Stimulated activated CD8-positive, alpha-beta memory T cell treated with anti-CD3 and anti-CD28 coated beads, Interleukin-15, amount 100 ng/mL, for 1 hour (primary cell): ENCODE results near the gene POLR2F.
"Not testable (repeated sequence)": the region's sequence is repeated elsewhere in the genome, so short reads cannot be mapped to it uniquely, and the experiment has no call there.

Experiments
- DNase-seq: peaks from one replicate; pipeline ENCODE4 v3.0.0-alpha.2; 2020; ENCODE audit warnings: low read depth

POLR2F gene

GRCh38 chr22:37955825-37956397, 2.4 kb downstream of the POLR2F start:
- not testable (repeated sequence) for DNase-seq

DNA sequence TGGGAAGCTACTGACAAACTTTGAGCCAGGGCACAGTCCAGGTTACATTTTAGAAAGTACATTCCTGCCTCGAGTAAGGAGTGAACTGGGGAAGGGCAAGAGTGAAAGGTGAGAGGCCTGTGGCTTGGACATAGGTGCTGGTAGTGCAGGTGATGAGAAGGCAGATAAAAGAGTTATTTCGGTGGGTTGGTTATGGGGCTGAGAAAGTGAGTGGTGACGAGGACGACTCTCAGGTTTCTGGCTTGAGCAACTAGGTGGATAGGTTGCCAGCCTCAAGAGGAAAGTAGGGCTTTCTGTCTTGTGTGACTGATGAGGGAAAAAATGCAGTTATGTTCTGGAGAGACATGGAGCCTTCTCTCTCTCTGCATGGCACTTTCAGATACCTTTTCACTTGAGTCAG, 3.7 kb downstream of the POLR2F start:
- DNase-seq: no peak

DNA sequence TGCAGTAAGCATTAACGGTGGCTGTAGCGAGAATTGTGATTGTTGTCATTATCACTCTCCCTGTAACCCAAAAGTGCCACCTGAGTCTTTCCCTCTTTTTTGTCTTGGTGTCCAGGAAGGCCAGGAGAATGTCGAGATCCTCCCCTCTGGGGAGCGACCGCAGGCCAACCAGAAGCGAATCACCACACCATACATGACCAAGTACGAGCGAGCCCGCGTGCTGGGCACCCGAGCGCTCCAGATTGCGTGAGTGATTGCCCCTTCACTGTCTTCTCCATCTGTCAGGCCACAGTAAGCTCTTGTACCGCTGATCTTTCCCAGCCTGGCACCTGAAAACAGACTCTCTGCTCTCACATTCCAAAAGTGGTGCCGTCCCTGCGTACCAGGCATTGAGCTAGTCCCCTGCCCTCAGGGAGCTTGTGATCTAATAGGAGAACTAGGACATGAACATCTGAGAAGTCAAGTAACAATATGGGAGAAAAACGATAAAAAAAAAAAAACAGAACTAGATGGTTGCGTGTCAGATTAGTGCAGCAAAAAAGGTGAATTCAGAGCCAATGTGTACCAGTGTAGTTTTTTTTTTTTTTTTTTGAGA, 5.8 kb downstream of the POLR2F start:
- DNase-seq: no peak

GRCh38 chr22:37961062-37961461, 7.6 kb downstream of the POLR2F start:
- DNase-seq: no peak

GRCh38 chr22:37965940-37966664, 12.6 kb downstream of the POLR2F start:
- DNase-seq: no peak

GRCh38 chr22:37967147-37967546, 13.6 kb downstream of the POLR2F start:
- no peak for DNase-seq

DNA sequence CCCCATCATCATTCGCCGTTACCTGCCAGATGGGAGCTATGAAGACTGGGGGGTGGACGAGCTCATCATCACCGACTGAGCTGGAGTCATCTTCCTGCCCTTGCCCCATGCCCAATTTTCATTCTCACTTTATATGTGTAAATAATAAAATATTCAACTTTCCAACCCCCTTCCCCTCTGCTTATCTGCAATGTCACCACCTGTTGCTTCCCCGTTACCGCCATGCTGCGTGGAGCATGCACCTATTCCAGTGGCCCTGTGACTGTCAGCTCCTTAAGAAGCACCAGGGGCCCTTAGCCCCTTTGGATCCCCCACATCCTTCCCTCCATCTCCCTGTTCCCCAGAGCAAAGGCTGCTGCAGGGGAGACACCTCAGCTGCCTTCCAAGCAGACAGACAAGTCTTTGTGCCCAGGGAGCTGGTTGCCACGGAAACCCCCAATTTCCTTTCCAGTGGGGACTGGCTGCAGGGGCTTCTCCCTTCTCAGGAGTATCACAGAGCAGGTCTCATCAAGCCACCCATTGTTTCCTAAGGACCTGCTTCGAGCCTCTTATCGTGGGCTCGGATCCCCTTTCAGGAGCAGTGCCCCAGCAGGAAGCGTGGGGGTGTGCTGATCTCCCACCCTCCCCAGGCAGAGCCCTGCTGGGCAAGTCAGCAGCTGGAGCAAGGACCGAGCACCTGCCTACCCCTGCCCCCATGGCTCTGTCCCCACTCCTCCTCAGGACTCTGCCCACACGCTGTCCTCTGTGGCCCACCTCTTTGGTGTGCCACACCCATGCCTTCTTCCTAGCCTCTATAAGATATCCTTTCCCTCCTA, 14.3 kb downstream of the POLR2F start:
- no peak for DNase-seq

DNA sequence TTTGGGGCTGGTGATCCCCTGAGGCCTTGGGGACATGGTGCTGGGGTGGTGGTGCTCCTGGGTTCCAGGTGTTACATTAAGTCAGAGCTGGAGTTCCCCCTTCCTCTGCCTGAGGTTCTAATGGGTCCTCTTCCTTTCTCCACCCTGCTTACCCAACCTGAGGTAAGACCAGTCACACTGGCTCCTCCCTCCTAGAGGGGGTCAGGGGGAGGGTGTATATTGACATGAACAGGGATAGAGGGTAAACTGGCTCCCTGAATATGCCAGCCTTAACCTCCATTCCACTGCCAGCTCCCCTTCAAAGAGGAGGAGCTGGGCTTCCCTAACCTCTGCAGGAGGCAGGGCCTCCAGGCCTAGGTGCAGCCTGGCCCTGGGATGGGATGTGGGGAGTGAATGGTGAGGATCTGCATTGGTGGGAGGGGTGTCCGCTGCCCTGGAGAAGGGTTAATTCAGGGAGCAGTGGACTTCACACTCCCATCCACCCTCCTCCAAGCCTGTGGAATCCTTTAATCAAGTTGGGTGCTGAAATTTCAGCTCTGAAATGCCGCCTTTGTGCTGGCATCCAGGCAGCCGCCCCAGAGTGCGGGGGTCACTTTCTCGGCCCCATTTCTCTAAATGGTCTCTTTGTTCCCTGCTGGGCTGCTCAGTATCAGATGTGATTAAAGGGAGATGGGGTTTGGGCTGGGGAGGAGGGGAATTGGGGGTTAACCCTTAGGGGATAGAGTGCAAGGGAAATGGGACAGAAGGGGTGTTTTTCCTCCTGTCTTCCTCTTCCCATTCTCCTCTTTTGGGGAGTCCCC, 15.2 kb downstream of the POLR2F start:
- DNase-seq: no peak

DNA sequence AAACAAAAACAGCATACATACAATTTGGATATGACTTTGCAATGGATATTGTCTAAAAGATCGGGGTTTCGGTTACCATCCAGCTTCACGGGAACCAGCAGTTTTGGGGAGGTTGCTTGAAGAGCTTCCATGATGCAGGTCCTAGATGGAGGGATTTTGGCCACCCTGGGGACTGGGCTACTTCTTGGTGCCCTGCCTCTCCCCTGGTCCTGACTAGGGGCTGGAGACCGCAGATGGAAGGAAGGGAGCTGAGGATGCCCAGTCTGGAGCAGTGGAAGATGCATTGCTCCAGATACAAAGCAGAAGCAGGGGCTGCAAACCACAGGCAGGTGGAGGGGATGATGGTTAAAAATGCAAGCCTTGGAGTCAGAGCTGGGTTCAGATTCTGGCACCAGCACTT, 17.4 kb downstream of the POLR2F start:
- no peak for DNase-seq

DNA sequence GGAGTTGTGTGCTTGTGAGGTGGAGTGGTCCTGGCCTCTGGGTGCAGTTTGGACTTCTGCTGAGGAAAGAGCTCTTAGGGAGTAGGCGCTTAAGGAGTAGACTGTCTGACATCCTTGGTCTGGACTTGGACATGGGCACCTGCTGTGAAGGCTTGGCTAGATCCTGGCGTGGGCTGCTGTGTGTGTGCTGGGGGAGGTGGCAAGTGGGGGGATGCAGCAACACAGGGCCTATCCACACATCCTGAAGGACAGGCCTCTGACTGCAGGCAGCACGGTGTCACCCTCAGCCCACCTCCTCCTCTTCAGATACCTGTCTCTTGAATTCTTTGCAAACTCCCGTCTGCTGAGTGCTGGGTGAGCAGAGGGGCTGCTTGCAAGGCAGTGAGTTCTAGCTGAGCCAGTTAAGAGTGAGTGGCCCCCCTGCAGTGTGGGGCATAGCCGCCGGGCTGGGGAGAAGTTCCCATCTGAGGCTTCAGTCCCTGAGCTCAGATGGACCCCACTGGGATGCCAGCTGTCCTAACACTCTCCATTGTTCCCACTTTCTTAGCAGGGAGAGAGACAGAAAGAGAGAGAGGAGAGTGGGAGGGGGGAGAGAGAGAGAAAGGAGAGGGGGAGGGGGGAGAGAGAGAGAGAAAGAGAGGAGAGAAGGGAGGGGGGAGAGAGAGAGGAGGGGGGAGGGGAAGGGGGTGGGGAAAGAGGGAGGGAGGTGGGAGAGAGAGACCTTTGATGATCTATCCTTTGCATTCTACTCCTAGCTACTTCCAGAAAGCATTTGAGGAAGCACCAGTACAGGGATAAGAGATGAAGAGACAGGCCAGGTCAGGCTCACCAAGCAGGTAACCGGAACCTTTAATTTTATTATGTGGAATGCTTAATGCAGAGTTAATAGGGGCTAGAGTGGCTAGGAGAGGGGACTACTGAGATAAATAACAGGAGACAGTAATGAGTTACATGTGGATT, 18.3 kb downstream of the POLR2F start:
- DNase-seq: no peak

- no peak for DNase-seq
Observed at GRCh38 chr22:37972527-37972926, 19.0 kb downstream of the POLR2F start.

- DNase-seq: no peak
Observed at GRCh38 chr22:37973271-37974170, 20.0 kb downstream of the POLR2F start.

DNA sequence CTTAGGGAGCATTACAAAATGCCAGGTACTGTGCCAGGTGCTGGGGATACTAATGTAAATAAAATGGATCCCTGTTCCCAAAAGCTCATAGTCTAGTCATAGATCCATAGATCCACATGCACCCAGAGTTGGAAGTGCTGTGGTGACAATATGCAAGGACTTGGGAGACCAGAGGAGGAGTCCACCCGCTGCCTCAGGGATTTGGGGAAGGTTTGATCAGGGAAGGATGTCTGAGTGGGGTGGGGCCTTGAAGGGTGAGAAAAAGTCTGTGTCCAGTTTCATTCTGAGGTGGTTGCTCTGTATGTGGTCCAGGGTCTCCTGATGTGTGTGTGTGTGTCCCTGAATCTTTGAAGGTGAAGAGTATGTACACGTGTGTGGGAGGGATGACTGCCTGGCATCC, 21.7 kb downstream of the POLR2F start:
- DNase-seq: no peak

- DNase-seq: not testable (repeated sequence)
Observed at GRCh38 chr22:37976022-37976421, 22.5 kb downstream of the POLR2F start.

DNA sequence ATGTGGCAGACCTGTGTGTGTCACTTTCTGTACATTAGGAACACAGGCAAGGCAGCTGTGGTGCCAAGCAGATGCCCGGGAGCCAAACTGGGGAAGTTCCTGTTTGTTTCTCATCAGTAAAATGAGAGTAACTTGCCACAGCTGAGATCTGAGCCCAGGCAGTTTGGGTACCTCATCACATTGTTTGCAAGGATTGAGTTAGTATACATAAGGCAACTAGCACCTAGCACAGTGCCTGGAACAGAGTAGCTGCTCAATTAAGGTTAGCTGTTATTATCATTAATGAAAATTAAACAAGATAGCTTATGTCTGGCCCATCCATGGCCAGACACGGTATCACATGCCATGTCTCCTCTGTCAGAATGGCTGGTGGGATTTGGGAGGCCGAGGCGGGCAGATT, 23.0 kb downstream of the POLR2F start:
- no peak for DNase-seq

- no peak for DNase-seq
Observed at GRCh38 chr22:37979782-37980181, 26.3 kb downstream of the POLR2F start.

GRCh38 chr22:37981282-37982011, 27.9 kb downstream of the POLR2F start:
- DNase-seq: no peak

GRCh38 chr22:37982151-37982785, 28.8 kb downstream of the POLR2F start:
- no peak for DNase-seq
